Activated effector memory CD4-positive, alpha-beta T cell treated with anti-CD3 and anti-CD28 coated beads, Interleukin-2, amount 50 U/mL, for 16 hours (primary cell): ENCODE results near the gene PTRH1.
A peak's percentile ranks its signal among the peaks of the same experiment; 100 is the strongest.

Experiments used
- DNase-seq: peaks from one replicate; pipeline ENCODE4 v3.0.0-alpha.2; 2020

The PTRH1 gene

GRCh38 chr9:127739614-127740330 lies 24.3 kb upstream of the PTRH1 start:
- no peak for DNase-seq

GRCh38 chr9:127738666-127739065 lies 23.2 kb upstream of the PTRH1 start:
- no peak for DNase-seq

- no peak for DNase-seq
Observed at GRCh38 chr9:127735530-127736185, 20.2 kb upstream of the PTRH1 start.

- DNase-seq = peak; percentile 99
Observed at GRCh38 chr9:127734747-127735529, 19.5 kb upstream of the PTRH1 start, which contains the start of gene TOR2A. TOR2A (minus strand) TSS chr9:127735294; CDS start chr9:127735270, 24 bp downstream.

- DNase-seq = no peak
Observed at GRCh38 chr9:127734247-127734746, 18.8 kb upstream of the PTRH1 start.

GRCh38 chr9:127733614-127734013 lies 18.2 kb upstream of the PTRH1 start:
- no peak for DNase-seq

- no peak for DNase-seq
Observed at GRCh38 chr9:127732444-127732843, 17.0 kb upstream of the PTRH1 start.

GRCh38 chr9:127731938-127732337 lies 16.5 kb upstream of the PTRH1 start:
- DNase-seq = no peak

GRCh38 chr9:127730799-127731410 lies 15.4 kb upstream of the PTRH1 start:
- no peak for DNase-seq

- DNase-seq = no peak
Observed at GRCh38 chr9:127730262-127730661, 14.8 kb upstream of the PTRH1 start.

GRCh38 chr9:127729522-127730256 lies 14.2 kb upstream of the PTRH1 start:
- no peak for DNase-seq

- no peak for DNase-seq
Observed at GRCh38 chr9:127728808-127729207, 13.3 kb upstream of the PTRH1 start.

- no peak for DNase-seq
Observed at GRCh38 chr9:127726871-127727270, 11.4 kb upstream of the PTRH1 start.

GRCh38 chr9:127724012-127724411 lies 8.5 kb upstream of the PTRH1 start:
- no peak for DNase-seq

- DNase-seq = no peak
Observed at GRCh38 chr9:127723444-127723843, 8.0 kb upstream of the PTRH1 start.

GRCh38 chr9:127723013-127723412 lies 7.5 kb upstream of the PTRH1 start:
- DNase-seq = no peak

GRCh38 chr9:127722055-127722745 lies 6.7 kb upstream of the PTRH1 start:
- no peak for DNase-seq

- DNase-seq = no peak
Observed at GRCh38 chr9:127721391-127721821, 5.9 kb upstream of the PTRH1 start.

GRCh38 chr9:127720865-127721227 lies 5.4 kb upstream of the PTRH1 start:
- no peak for DNase-seq

- DNase-seq = no peak
Observed at GRCh38 chr9:127720031-127720864, 4.8 kb upstream of the PTRH1 start.

GRCh38 chr9:127717766-127718165 lies 2.3 kb upstream of the PTRH1 start:
- no peak for DNase-seq
